T-cell (primary cell): ENCODE measurements around the gene TSPAN18. TPM values are rescaled to one million over a fixed set of nuclear protein-coding genes. Genes with fewer than 3 reads are reported as not detected.

ENCODE experiments used
- ATAC-seq, 4 experiments: fragments of 200-7000 bp in 3 of 4; fragments of 150-1000 bp in 1 of 4; cut with Tn5 transposase; replicated peaks in 1 of 4; 1 replicate in 3 of 4; 2 replicates in 1 of 4; pipeline ENCODE4 v1.10.0; 2021; ENCODE audit warnings: moderate library complexity in 3 of 4, mild to moderate bottlenecking in 2 of 4, moderate number of reproducible peaks in 1 of 4
- CTCF ChIA-PET, 2 donors: fragments of 300-600 bp; sonication (Branson Sonifier 250); formaldehyde crosslinking; loops; one replicate each; lab custom pipeline; 2022; ENCODE audit warnings: antibody characterized with exemption in 2 of 2; lab: Charles Lee
- POLR2A ChIA-PET, 2 donors: fragments of 300-600 bp; sonication (Branson Sonifier 250); formaldehyde crosslinking; loops; one replicate each; lab custom pipeline; 2022; ENCODE audit warnings: antibody characterized with exemption in 2 of 2; lab: Charles Lee
- DNase-seq, 35 experiments: peaks; one replicate each; pipeline versions ENCODE4 v3.0.0 to v3.0.0-alpha.2; 2013 to 2023
- H3K27ac ChIP-seq: one replicate; pipeline ENCODE4 v1.5.1; 2013; ENCODE audit warnings: low read length
- H3K27me3 ChIP-seq, 2 experiments: replicated peaks in 1 of 2; 1 replicate in 1 of 2; 2 replicates in 1 of 2; pipeline versions ENCODE4 v1.6.1 to v1.7.0; 2013; ENCODE audit warnings: low read length in 1 of 2, mixed read lengths in 1 of 2; ENCODE audit not compliant: control insufficient read depth in 2 of 2, insufficient read depth in 2 of 2; ENCODE audit errors: extremely low read depth in 1 of 2
- H3K36me3 ChIP-seq, 2 donors: 1 replicate in 1 of 2; 2 replicates in 1 of 2; pipeline versions ENCODE4 v1.6.1 to v1.7.0; 2013; ENCODE audit warnings: low read length in 1 of 2; ENCODE audit not compliant: control insufficient read depth in 2 of 2, insufficient read depth in 1 of 2; ENCODE audit errors: extremely low read depth in 1 of 2
- H3K4me1 ChIP-seq, 2 experiments: 1 replicate in 1 of 2; 2 replicates in 1 of 2; pipeline versions ENCODE4 v1.6.1 to v1.7.0; 2013; ENCODE audit warnings: low read length in 2 of 2, mixed read lengths in 1 of 2; ENCODE audit not compliant: insufficient read depth in 2 of 2, control insufficient read depth in 1 of 2; ENCODE audit errors: extremely low read depth in 1 of 2
- H3K4me3 ChIP-seq, 2 donors: 1 replicate in 1 of 2; 2 replicates in 1 of 2; pipeline versions ENCODE4 v1.5.1 to v1.7.0; 2013; ENCODE audit warnings: mild to moderate bottlenecking in 2 of 2, low read length in 1 of 2, moderate library complexity in 1 of 2; ENCODE audit not compliant: control insufficient read depth in 1 of 2; ENCODE audit errors: extremely low read depth in 1 of 2
- H3K9me3 ChIP-seq: 2 replicates; pipeline ENCODE4 v1.7.0; 2013
- H3K27ac Mint-ChIP-seq, 2 donors: one replicate each; pipeline ENCODE4 v1.8.0; 2020 to 2021; ENCODE audit warnings: mild to moderate bottlenecking in 2 of 2, mixed read lengths in 2 of 2
- H3K27me3 Mint-ChIP-seq, 2 donors: one replicate each; pipeline ENCODE4 v1.8.0; 2021 to 2022; ENCODE audit warnings: mixed read lengths in 2 of 2
- H3K36me3 Mint-ChIP-seq: one replicate; pipeline ENCODE4 v1.8.0; 2021; ENCODE audit warnings: mixed read lengths
- H3K4me1 Mint-ChIP-seq, 3 donors: one replicate each; pipeline ENCODE4 v1.8.0; 2020 to 2022; ENCODE audit warnings: mixed read lengths in 3 of 3, mild to moderate bottlenecking in 1 of 3
- H3K4me3 Mint-ChIP-seq, 3 donors: one replicate each; pipeline ENCODE4 v1.8.0; 2020 to 2022; ENCODE audit warnings: mild to moderate bottlenecking in 3 of 3, mixed read lengths in 3 of 3, moderate library complexity in 3 of 3
- H3K9me3 Mint-ChIP-seq, 3 donors: one replicate each; pipeline ENCODE4 v1.8.0; 2020 to 2022; ENCODE audit warnings: mixed read lengths in 3 of 3
- WGBS: methylation state at CpG from one replicate; pipeline ENCODE4 v1.1.5; 2013; ENCODE audit warnings: missing lambda C conversion rate; ENCODE audit not compliant: insufficient coverage; 5-methylcytosine and 5-hydroxymethylcytosine counted together
- total RNA-seq, 35 experiments: library from RNA in 6 of 35; stranded (reverse) in 6 of 35; fragments of 120-200 nt in 1 of 35; gene quantifications; one replicate each; pipeline versions ENCODE4 v1.2.1 to v1.2.4 and lab custom pipeline; 2013 to 2026

TSPAN18 gene
- total RNA-seq, 5 donors from 2014 or later (not counting 1 experiment from before 2014, with no cell fraction given) = 18.4 to 59.1 (median 25.7) TPM

DNA sequence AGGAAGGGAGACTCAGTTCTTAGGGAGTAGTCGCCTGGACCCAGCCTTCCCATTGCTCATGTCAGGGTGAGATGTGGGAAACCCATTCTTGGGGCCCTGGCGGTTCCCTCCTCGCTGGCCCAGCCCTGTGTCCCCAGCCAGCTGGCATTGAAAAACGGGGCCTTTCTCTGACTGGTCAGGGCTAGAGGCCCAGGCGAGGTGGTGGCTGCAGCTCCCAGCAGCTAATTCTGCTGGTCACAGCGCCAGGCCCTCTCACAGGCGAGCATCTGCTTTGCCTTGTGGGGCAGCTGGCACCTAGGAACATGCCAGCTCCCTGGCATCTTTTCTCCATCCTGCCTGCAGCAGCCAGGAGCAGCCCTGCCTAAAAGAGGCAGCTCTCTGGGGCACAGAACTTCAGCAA is 20.1 kb downstream of the TSPAN18 start:
- WGBS = 89% methylated on average over 7 of the region's 7 CpGs

DNA sequence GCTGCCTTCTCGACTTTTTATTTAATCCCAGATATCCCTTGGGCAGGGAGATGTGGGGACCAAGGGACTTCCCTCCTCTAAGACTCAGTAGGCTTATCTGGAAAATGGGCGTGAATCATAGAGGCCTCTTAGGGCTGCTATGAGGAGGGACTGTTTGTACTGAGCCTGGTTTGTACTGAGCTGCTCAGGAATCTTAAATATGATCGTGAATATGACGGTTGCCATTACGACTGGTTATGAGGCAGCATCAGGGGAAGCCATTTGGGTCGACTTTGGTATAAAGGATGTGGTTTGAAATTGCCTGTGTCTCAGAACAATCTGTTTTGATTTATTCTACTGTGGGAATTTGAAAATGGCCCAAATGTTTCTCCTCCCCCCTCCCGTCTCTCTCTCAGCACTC is 20.6 kb downstream of the TSPAN18 start:
- peak in 10 of 35 experiments; percentile 4 to 31 (median 12) for DNase-seq
- Histone ChIP-seq H3K27me3 (no peaks in the 10 kb centered on the region), H3K4me3 (no peak overlapping the region), H3K36me3 (no peaks in the 10 kb centered on the region), H3K4me1 (peaks cover 0 to 30% of the 10 kb centered on the region in 2 experiments), H3K9me3 (no peaks in the 10 kb centered on the region), H3K27ac (peak overlapping the region; percentile 9)
- 29% methylated on average over 5 of the region's 7 CpGs for WGBS
- Mint-ChIP-seq H3K36me3 (peaks cover 12% of the 10 kb centered on the region), H3K4me1 (peaks cover 52 to 81% (median 68%) of the 10 kb centered on the region in 3 donors), H3K9me3 (no peaks in the 10 kb centered on the region), H3K27ac (peak overlapping the region; percentile 87 to 90), H3K27me3 (no peaks in the 10 kb centered on the region), H3K4me3 (peak overlapping the region; percentile 11 to 48 (median 21))
- POLR2A ChIA-PET = no interaction called here
- peak; percentile 64 to 93 (median 80) for ATAC-seq
- CTCF ChIA-PET = interaction anchor here in 1 of 2 donors (0.9 kb wide), 1 partner anchor 89 kb away, joined by 3 read pairs; no protein-coding TSS in a partner anchor

More for the DNA sequence above, 20.1 kb downstream of the TSPAN18 start:
- Histone ChIP-seq H3K36me3 (no peaks in the 10 kb centered on the region), H3K27ac (peak overlapping the region; percentile 9), H3K4me3 (no peak overlapping the region), H3K27me3 (no peaks in the 10 kb centered on the region), H3K4me1 (peaks cover 0 to 30% of the 10 kb centered on the region in 2 experiments), H3K9me3 (no peaks in the 10 kb centered on the region)
- Mint-ChIP-seq H3K36me3 (peaks cover 8% of the 10 kb centered on the region), H3K9me3 (no peaks in the 10 kb centered on the region), H3K27me3 (no peaks in the 10 kb centered on the region), H3K27ac (peak overlapping the region; percentile 87 to 90), H3K4me3 (peak overlapping the region in 1 of 3 donors; percentile 48), H3K4me1 (peaks cover 48 to 78% (median 64%) of the 10 kb centered on the region in 3 donors)
- peak in 2 of 4 experiments; percentile 14 to 37 for ATAC-seq
- no peak for DNase-seq
- POLR2A ChIA-PET = no interaction called here
- CTCF ChIA-PET = interaction anchor here in 1 of 2 donors (0.9 kb wide), 1 partner anchor 89 kb away, joined by 3 read pairs; no protein-coding TSS in a partner anchor

DNA sequence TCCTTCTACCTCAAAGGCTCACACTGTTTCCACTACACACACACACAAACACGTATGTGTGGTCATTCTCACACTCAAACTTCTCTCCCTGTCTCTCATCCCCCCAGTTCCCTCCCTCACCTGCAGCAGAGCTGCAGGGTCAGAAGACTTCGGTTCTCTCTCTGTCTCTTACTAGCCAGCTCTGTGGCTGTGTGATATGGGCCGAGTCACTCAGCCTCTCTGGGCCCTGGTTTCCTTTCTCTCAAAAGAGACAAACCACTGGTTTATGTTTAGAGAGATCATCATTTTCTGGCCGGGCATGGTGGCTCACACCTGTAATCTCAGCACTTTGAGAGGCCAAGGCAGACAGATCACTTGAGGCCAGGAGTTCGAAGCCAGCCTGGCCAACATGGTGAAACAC is 21.1 kb downstream of the TSPAN18 start:
- peaks cover 49 to 78% (median 63%) of the 10 kb centered on the region in 3 donors for H3K4me1 Mint-ChIP-seq
- ATAC-seq (peak in 2 of 4 experiments; percentile 21 to 22), DNase-seq (no peak)
- POLR2A ChIA-PET = no interaction called here
- H3K27ac Mint-ChIP-seq = peak overlapping the region; percentile 87 to 90
- H3K4me3 ChIP-seq = no peak overlapping the region
- CTCF ChIA-PET = no interaction called here
- 69% methylated on average over 2 of the region's 5 CpGs for WGBS
- no peaks in the 10 kb centered on the region for H3K27me3 ChIP-seq
- no peaks in the 10 kb centered on the region for H3K27me3 Mint-ChIP-seq
- peak overlapping the region; percentile 17 for H3K27ac ChIP-seq
- peaks cover 0 to 30% of the 10 kb centered on the region in 2 experiments for H3K4me1 ChIP-seq
- no peaks in the 10 kb centered on the region for H3K9me3 Mint-ChIP-seq
- peak overlapping the region; percentile 11 to 48 (median 21) for H3K4me3 Mint-ChIP-seq
- no peaks in the 10 kb centered on the region for H3K36me3 ChIP-seq
- H3K9me3 ChIP-seq = no peaks in the 10 kb centered on the region
- H3K36me3 Mint-ChIP-seq = peaks cover 14% of the 10 kb centered on the region

DNA sequence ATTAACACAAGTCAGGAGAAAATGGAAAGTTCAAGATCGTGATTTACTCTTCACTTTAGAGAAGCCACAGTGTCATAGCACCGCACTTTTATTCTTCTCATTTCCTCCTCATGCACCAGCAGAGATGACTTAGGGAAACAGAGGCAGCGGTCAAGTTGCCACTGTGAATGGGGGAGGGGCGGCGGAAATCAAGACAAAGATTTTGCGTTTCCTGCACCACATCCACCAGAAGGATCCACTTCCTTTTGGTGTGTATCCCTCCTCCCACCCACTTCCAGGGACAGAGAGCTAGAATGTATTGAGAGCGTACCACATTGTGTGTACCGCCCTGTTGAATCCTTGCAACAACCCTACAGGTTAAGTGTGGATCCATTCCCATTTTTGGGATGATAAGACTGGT is 21.8 kb downstream of the TSPAN18 start:
- H3K9me3 ChIP-seq = no peaks in the 10 kb centered on the region
- CTCF ChIA-PET = no interaction called here
- no peak for ATAC-seq
- H3K27ac ChIP-seq = no peak overlapping the region
- WGBS = no CpG with 5 or more reads among the region's 8 CpGs
- no peak overlapping the region for H3K4me3 ChIP-seq
- Mint-ChIP-seq H3K4me3 (no peak overlapping the region), H3K36me3 (peaks cover 17% of the 10 kb centered on the region), H3K27me3 (no peaks in the 10 kb centered on the region), H3K9me3 (no peaks in the 10 kb centered on the region), H3K4me1 (peaks cover 47 to 72% (median 59%) of the 10 kb centered on the region in 3 donors), H3K27ac (peak overlapping the region in 1 of 2 donors; percentile 40)
- DNase-seq = no peak
- H3K27me3 ChIP-seq = no peaks in the 10 kb centered on the region
- no peaks in the 10 kb centered on the region for H3K36me3 ChIP-seq
- peaks cover 0 to 30% of the 10 kb centered on the region in 2 experiments for H3K4me1 ChIP-seq
- POLR2A ChIA-PET = interaction anchor here in 1 of 2 donors (0.8 kb wide), 1 partner anchor 12 kb away, joined by 4 read pairs; no protein-coding TSS in a partner anchor

DNA sequence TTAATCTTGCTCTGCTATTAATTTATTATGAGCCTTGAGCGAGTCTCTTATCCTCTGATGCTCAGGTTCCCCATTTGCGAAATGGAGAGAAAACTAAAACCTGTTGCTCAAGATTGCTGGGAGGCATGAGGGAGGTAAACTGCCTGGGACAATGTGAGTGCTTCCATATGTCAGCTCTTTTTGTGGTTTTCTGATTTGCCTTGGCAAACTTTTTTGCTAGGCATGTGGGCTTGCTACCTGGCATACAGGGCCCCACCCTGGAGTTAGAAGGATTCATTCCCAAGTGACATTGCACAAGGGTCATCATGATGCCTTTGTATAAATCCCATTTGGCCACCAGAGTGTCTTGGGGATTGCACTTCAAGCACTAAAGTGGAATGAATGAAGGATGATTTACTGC is 22.4 kb downstream of the TSPAN18 start:
- CTCF ChIA-PET = no interaction called here
- no peak for ATAC-seq
- Histone ChIP-seq H3K27me3 (no peaks in the 10 kb centered on the region), H3K27ac (no peak overlapping the region), H3K36me3 (no peaks in the 10 kb centered on the region), H3K4me3 (no peak overlapping the region), H3K9me3 (no peaks in the 10 kb centered on the region), H3K4me1 (peaks cover 0 to 30% of the 10 kb centered on the region in 2 experiments)
- Mint-ChIP-seq H3K4me1 (peaks cover 47 to 67% (median 56%) of the 10 kb centered on the region in 3 donors), H3K4me3 (no peak overlapping the region), H3K36me3 (peaks cover 21% of the 10 kb centered on the region), H3K9me3 (no peaks in the 10 kb centered on the region), H3K27me3 (no peaks in the 10 kb centered on the region), H3K27ac (no peak overlapping the region)
- POLR2A ChIA-PET = interaction anchor here in 1 of 2 donors (0.8 kb wide), 1 partner anchor 13 kb away, joined by 4 read pairs; no protein-coding TSS in a partner anchor
- 100% methylated on average over 2 of the region's 2 CpGs for WGBS
- DNase-seq = no peak

DNA sequence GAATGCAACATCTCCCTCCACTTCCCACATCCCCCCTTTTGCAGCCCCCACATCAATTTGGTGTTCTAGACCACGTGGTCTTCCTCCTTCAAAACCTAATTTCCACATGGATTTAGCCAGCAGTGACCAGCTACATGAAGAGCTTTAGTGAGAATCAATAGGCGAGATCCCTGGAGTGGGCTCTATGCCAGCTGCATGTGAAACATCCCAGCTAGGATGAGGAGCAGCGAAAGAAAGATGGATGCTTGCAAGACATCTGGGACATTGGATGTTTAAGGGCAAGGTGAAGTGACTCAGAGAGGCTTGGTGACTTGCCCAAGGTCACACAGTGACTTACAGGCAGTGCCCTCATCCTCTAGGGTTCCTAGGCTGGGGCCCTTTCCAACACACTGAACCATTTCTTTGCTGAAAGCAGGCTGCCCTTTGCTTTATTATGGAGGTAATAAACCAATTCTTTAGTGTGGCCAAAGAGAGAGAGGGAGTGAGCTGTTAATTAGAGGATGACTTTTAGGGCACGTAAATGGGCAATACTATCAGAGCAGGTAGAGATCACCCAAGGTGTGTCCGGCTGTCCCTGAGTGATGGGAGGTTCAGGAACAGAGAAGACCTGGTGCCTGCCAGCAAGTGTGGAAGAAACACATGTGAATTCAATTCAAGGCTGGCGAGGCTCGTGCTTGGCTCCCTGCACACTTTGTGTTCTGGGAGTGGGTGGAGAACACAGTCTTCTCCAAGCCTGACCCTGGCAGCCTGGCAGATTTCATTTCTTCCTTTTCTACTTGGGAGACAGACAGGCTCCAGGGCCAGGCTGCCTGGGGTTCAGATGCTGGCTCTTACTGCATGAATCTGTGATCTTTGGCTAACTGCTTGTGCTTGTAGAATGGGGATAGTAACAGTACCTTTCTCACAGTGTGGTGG is 24.0 kb downstream of the TSPAN18 start:
- peaks cover 27% of the 10 kb centered on the region for H3K36me3 Mint-ChIP-seq
- H3K27me3 Mint-ChIP-seq = no peaks in the 10 kb centered on the region
- no peak overlapping the region for H3K4me3 Mint-ChIP-seq
- H3K9me3 ChIP-seq = no peaks in the 10 kb centered on the region
- H3K27me3 ChIP-seq = peaks cover 0 to 3% of the 10 kb centered on the region in 2 experiments
- H3K4me1 ChIP-seq = peaks cover 0 to 30% of the 10 kb centered on the region in 2 experiments
- H3K27ac Mint-ChIP-seq = no peak overlapping the region
- H3K27ac ChIP-seq = no peak overlapping the region
- DNase-seq = no peak
- no peaks in the 10 kb centered on the region for H3K9me3 Mint-ChIP-seq
- 75% methylated on average over 6 of the region's 7 CpGs for WGBS
- no peak overlapping the region for H3K4me3 ChIP-seq
- POLR2A ChIA-PET = interaction anchor here in 1 of 2 donors (0.6 kb wide), 1 partner anchor 20 kb away, joined by 6 read pairs; no protein-coding TSS in a partner anchor
- CTCF ChIA-PET = interaction anchor here in 1 of 2 donors (0.5 kb wide), 1 partner anchor 16 kb away, joined by 10 read pairs; no protein-coding TSS in a partner anchor
- ATAC-seq = no peak
- no peaks in the 10 kb centered on the region for H3K36me3 ChIP-seq
- peaks cover 38 to 59% (median 48%) of the 10 kb centered on the region in 3 donors for H3K4me1 Mint-ChIP-seq
